Measurements from ENCODE around the gene LRP5.

DNA sequence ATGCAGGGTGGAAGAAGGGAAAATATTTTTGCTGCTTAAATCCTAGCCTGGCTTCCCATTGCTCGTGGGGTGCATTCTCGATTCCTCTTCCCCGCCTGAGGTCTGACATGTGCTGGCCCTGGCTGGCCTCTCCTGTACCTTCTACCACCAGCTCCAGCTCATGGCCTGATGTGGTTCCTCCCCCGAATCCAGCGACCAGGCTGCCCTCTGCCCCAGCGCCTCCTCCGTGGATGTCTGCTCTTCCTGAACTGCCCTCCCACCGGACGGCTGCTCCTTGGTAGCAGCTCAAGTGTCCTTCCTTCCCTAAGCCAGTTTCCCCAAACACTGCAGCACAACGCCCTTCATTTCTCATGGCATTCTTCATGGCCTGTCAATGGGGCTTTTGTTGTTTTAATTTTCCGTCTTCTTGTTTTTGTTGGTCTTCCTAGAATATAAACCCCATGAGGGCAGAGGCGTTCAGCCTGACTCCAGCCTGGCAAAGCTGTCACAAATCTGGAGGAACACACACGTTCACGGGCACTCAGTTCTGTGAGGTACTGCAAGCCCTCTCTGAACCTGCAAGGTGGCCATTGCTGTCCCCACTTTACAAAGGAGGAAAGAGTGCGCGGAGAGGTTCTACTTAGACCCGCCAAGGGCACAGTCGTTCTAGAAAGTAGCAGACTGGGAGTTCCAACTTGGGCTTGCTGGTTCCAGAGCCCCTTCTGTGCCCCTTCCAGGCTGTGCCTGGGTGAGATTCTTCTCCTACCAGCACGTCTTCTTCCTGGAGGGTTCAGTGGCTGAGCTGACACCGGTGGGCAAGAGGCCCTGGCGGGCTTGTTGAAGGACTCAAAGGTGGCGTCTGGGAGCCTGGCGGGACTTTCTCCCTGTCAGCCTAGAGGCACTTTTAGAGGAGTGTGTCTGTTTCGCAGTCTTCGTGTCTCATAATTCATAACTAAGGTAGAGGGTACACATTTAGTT is 953 bp upstream of the LRP5 start:
- TF ChIP-seq, protein P1, sequence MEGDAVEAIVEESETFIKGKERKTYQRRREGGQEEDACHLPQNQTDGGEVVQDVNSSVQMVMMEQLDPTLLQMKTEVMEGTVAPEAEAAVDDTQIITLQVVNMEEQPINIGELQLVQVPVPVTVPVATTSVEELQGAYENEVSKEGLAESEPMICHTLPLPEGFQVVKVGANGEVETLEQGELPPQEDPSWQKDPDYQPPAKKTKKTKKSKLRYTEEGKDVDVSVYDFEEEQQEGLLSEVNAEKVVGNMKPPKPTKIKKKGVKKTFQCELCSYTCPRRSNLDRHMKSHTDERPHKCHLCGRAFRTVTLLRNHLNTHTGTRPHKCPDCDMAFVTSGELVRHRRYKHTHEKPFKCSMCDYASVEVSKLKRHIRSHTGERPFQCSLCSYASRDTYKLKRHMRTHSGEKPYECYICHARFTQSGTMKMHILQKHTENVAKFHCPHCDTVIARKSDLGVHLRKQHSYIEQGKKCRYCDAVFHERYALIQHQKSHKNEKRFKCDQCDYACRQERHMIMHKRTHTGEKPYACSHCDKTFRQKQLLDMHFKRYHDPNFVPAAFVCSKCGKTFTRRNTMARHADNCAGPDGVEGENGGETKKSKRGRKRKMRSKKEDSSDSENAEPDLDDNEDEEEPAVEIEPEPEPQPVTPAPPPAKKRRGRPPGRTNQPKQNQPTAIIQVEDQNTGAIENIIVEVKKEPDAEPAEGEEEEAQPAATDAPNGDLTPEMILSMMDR (IDR thresholded peaks at IDR 0.05): no peak
- TF ChIP-seq POLR2A (IDR thresholded peaks at IDR 0.05): no peak

Data from testis (tissue), 2 donors.